SW 1271 (cell line): ENCODE data around the gene MFSD12.
A peak's percentile ranks its signal among the peaks of the same experiment; 100 is the strongest.

Experiments used
- DNase-seq, 2 experiments: peaks; one replicate each; lab custom pipeline; 2025; lab: John Stamatoyannopoulos, UW

The MFSD12 gene

GRCh38 chr19:3557461-3558248 is at the start of gene MFSD12:
Gene MFSD12, minus strand, starts transcription at chr19:3557586. Its CDS starts 183 bp downstream, at chr19:3557403.
- peak; percentile 72 to 84 for DNase-seq

DNA sequence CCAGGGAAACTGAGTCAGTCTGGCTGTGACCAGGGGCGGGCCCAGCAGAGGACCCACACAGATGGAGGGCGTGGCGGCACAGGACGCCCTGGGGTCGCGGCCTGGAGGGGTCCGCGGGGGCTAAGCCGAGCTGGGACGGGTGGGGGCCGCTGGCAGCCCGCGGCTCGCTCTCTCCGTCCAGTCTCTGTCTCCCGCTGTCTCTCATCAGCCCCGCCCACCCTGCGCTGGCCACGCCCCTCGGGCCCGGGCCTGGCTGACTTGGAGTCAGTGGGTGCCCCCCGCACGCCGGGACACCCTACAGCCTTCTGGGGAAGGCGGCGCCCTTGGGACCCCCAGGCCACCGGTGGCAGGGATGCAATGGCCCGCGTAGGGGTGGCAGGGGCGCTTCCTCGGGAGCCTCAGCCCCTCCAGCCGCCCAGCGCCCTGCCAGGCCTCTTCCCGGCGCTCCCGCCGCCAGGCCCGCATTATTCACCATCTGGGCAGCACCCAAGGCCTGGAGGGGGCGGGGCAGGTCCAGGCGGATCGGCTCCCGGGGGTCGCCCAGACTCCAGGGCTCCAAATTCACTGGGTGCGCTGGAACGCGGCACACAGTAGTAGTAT is 49.4 kb upstream of the MFSD12 start, which contains the start of gene TBXA2R:
Gene TBXA2R, minus strand, starts transcription at position 186 of the 600 bp plus-strand sequence. CDS start 6,241 bp downstream, outside the sequence.
- peak in 1 of 2 experiments; percentile 57 for DNase-seq

- no peak for DNase-seq
Observed at GRCh38 chr19:3606174-3606689, 48.8 kb upstream of the MFSD12 start.

GRCh38 chr19:3605770-3606169 is 48.4 kb upstream of the MFSD12 start:
- no peak for DNase-seq

GRCh38 chr19:3605361-3605760 is 48.0 kb upstream of the MFSD12 start:
- no peak for DNase-seq

- DNase-seq = no peak
Observed at GRCh38 chr19:3604987-3605343, 47.6 kb upstream of the MFSD12 start.

DNA sequence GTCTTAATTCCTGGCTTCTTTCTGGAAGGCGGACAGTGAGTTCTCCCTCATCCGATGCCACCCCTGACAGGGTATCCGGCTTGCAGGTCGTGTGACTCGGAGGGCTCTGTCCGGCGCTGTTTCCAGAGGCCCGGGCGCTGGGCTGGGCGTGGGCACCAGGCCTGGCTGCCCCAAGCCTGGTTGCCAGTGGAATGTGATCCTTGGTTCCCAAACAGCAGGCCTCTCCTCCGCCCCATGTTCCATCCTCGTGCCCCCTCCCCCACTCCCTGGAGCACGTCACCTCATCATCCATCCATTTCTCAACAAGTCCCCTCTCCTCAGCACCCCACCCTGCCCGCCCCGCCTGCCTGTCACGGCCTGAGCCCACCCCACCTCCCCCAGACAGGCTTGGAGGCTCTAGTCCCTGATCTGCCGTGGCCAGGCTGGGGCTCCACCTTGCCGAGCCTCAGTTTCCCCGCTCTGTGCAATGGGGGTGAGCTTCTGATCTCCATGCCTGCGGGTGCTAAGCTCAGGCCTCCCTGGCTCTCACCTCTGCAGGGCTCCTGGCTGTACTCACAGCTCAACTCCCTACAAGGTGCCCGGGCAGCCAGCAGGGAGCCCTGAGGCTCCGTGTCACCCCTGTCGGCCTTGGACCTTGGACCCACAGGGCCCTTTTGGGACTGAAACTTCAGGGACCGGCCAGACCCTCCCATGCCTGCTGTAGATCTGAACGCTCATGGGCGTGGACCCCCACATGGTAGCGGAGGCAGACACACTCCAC is 47.0 kb upstream of the MFSD12 start:
- DNase-seq = no peak

DNA sequence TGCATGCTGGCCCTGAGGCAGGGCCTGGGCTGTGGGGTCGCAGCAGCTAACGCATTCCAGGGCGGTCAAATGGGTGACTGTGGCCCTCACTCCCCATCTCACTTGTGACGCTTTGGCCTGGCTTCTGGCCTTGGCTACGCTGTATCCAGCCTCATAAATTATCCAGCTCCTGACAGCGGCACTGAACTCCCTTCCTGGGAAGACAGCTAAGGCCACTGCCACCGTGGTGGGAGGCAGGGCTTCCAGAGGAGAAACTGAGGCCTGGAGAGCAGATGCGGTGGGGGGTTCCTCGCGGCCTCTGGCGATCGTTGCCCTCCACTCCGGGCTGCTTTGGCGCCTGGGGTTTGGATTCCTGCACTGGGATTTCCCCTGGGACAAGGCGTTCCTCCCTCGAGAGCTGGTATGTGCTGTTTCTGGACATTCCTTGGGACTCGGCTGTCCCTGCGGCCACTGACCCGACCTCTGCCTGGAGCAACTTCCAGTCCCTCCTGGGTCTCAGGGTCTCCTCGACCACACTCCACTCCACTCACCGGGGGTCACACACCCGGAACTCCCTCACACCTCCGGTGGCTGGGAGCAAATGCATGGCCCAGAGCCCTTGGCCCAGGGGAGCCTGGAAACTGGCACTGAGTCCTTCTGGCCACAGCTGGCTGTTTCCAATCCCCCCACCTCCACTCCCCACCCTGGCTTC is 45.9 kb upstream of the MFSD12 start:
- DNase-seq = no peak

- no peak for DNase-seq
Observed at GRCh38 chr19:3601021-3601420, 43.6 kb upstream of the MFSD12 start.

- no peak for DNase-seq
Observed at GRCh38 chr19:3599776-3600187, 42.4 kb upstream of the MFSD12 start.

- DNase-seq = no peak
Observed at GRCh38 chr19:3595521-3596061, 38.2 kb upstream of the MFSD12 start.

DNA sequence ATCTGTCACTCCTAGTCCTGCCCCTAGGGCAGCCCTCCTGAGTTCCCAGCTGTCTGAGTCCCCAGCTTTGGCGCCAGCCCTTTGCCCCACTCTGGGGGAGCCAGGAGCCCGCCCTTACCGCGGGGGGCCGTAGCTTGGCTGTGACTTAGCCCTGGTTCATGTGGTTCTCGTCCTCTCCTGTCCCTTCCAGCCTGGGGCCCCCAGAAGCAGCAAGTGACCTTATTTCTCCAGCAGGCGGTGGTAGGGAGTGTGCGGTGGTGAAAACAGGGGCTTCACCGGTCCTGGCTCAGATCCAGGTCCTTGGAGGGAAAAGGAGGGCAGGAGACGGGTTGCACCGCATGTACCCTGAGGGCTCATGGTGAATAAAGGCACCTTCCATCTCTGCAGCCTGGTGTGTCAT is 35.8 kb upstream of the MFSD12 start:
- no peak for DNase-seq

DNA sequence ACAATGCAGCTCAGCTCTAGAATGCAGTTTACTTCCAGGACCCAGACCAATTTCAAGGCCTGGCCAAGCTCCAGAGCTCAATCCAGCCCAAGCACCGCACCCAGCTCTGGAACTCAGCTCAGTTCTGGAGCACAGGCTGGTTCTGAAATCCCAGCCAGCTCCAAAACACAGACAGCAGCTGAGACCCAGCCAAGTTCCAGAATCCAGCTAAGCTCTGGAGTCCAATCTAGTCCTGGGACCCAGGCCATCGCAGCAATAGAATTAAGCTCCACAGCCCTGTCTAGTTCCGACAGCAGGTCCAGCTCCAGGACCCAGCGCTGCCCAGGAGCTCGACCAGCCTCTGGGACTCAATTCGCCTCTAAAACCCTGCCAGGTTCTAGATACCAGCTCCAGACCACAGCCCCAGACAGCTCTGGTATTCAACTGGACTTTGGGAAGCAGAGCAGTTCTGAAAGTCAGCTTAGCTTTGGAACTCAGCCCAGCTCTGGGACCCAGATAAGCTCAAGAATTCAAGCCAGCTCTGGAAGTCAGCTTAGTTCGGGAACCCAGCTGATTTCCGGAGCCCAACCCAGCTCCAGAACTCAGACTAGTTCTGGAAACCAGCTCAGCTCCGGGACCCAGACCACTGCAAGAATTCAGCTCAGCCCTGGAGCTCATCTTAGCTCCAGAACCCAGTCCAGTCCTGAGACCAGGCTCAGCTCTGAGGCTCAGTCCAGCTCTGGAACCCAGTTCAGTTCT is 34.7 kb upstream of the MFSD12 start:
- no peak for DNase-seq

DNA sequence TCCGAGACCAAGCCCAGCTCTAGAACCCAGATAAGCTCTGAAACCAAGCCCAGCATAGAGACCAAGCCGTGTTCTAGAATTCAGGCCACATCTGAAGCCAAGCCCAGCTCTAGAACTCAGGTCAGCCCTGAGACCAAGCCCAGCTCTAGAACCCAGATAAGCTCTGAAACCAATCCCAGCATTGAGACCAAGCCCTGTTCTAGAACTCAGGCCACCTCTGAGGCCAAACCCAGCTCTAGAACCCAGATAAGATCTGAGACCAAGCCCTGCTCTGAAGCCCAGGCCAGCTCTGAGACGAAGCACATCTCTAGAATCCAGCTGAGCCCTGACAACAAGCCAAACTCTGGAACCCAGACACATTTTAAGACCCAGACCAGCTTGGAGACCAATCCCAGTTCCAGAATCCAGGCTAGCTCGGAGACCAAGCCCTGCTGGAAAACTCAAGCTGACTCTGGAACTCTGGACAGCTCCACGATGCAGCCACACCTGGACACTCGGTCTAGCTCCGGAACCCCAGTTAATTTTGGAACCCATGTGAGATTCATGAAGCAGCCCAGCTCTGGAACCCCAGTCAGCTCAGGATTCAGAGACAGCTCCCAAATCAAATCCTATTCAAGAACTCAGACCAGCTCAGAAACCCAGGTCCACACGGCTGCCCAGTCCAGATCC is 33.7 kb upstream of the MFSD12 start:
- no peak for DNase-seq

GRCh38 chr19:3589949-3590348 is 32.6 kb upstream of the MFSD12 start:
- DNase-seq = no peak

DNA sequence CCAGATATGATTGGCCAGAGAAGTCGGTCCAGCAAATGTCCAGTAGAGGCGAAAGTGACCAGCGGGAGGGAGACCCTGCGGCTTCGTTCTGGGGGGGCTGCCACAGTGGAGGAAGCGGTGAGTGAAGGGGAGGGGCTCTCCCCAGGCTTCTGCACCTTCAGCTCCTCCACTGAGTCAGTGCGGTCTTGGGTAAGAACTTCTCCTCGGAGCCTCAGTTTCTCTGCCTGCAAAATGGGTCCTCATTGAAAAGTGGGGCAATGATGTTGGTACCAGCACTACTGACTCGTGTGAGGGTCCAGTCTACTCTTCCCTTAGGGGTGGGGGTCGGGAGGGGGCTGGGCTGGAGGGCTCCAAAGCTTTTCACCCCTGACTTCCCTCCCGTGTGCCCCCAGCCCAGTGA is 32.1 kb upstream of the MFSD12 start:
- no peak for DNase-seq

DNA sequence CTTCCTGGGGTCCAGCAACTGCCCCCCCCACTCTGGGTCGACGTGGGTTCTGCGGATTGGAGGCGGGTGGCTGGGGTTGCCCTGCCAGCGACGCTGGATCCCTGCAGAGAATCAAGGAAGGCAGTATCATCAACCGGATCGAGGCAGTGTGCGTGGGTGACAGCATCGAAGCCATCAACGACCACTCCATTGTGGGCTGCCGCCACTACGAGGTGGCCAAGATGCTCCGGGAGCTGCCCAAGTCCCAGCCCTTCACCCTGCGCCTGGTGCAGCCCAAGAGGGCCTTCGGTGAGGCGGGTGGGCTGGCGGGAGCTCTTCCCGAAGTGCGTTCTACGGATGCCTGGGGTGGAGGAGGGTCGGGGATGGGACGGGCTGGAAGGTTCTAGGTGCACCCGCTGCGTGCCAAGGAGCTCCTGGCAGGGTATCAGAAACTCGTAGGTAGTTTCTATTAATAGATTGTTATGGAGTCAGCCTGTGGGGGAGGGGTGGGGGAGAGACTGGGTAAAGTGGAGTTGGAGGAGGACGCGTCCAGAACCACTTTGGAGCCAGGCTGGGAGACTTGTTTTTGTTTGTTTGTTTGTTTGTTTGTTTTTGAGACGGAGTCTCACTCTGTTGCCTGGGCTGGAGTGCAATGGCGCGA is 29.4 kb upstream of the MFSD12 start:
- no peak for DNase-seq

GRCh38 chr19:3586127-3586626 is 28.8 kb upstream of the MFSD12 start:
- DNase-seq = no peak

DNA sequence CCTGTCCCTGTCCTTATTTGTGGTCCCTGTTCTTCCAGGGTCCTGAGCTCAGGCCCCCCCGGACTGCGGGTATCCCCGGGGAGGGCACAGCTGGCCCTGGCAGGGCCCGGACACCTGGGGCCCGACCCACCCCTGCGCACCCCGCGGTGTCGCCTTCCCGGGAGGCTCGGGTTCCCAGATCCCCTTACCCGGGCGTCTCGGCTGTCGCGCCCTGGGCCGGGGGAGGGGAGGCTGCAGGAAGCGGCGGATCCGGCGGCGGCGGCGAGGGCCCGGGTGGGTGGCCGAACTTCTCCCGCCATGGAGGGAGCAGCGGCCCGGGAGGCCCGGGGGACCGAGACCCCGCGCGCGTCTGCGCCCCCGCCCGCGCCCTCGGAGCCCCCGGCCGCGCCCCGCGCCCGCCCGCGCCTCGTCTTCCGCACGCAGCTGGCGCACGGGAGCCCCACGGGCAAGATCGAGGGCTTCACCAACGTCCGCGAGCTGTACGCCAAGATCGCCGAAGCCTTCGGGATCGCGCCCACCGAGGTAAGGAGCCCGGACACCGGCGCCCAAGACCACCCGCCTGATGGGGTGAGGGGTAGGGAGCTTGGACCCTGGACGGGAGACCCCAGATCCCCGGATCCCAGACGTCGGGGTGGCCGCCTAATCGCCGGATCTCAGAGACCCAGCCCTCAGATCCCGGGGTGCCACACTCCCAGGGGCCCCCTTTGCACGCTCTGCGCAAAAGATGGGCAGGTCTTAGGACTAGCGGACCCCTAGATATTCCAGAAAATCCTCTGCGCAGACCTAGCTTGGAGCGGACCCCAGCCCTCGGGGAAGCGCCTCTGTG is 28.1 kb upstream of the MFSD12 start, which contains the start of gene GIPC3:
Gene GIPC3, plus strand, starts transcription at position 178 of the 826 bp plus-strand sequence. Its CDS starts 120 bp downstream, at position 298.
- no peak for DNase-seq
